Activated CD4-positive, alpha-beta T cell treated with anti-CD3 and anti-CD28 coated beads for 1 hour (primary cell): ENCODE data around the gene TLE1.

Experiments
- DNase-seq: peaks from one replicate; pipeline ENCODE4 v3.0.0-alpha.2; 2020

Gene TLE1

GRCh38 chr9:81538890-81539289 lies 150.5 kb downstream of the TLE1 start:
- DNase-seq: no peak

GRCh38 chr9:81537964-81538363 lies 151.4 kb downstream of the TLE1 start:
- DNase-seq: no peak

- DNase-seq: no peak
Observed at GRCh38 chr9:81536242-81537025, 152.9 kb downstream of the TLE1 start.

GRCh38 chr9:81535542-81536241 lies 153.7 kb downstream of the TLE1 start:
- no peak for DNase-seq

GRCh38 chr9:81534138-81534875 lies 155.0 kb downstream of the TLE1 start:
- DNase-seq: no peak
